GM12878 (cell line): ENCODE data around the gene COL8A2. TPM values are rescaled to one million over a fixed set of nuclear protein-coding genes. Genes with fewer than 3 reads are reported as not detected.

Experiments used
- ATAC-seq: fragments of 200-7000 bp; cut with Tn5 transposase; 3 replicates; pipeline ENCODE4 v1.9.1; 2020; ENCODE audit warnings: mild to moderate bottlenecking, moderate library complexity
- BruUV-seq: library from RNA; stranded (reverse); fragments of 400-500 nt; replicated peaks from 2 replicates; lab custom pipeline; 2021; lab: Mats Ljungman, UMichigan
- CTCF ChIA-PET: fragments of 300-600 bp; sonication (Branson Sonifier 250); formaldehyde crosslinking; extraction: SDS; loops from one replicate; lab custom pipeline; 2021; ENCODE audit warnings: inconsistent platforms; lab: Yijun Ruan, JAX
- POLR2A ChIA-PET: fragments of 350-600 bp; formaldehyde crosslinking; extraction: SDS; loops from one replicate; lab custom pipeline; 2021; ENCODE audit warnings: inconsistent platforms; lab: Charles Lee
- RAD21 ChIA-PET: fragments of 300-600 bp; sonication (Branson Sonifier 250); formaldehyde crosslinking; loops from one replicate; lab custom pipeline; 2023; ENCODE audit warnings: antibody characterized with exemption; ENCODE audit not compliant: unreplicated experiment; lab: Charles Lee
- SMC1A ChIA-PET: fragments of 300-600 bp; sonication (Branson Sonifier 250); formaldehyde crosslinking; loops from one replicate; lab custom pipeline; 2023; ENCODE audit not compliant: unreplicated experiment, uncharacterized antibody; lab: Charles Lee
- DNase-seq: peaks from one replicate; pipeline ENCODE4 v3.0.0-alpha.2; 2011; ENCODE audit warnings: low read depth, low spot score
- FAIRE-seq: peaks from 3 replicates; lab custom pipeline; 2011; peaks lifted over from hg19 to GRCh38; lab: Jason Lieb, UNC
- H2AFZ ChIP-seq: 2 replicates; pipeline ENCODE4 v1.6.0; 2011; ENCODE audit warnings: low read depth, low read length, control low read depth; ENCODE audit not compliant: control insufficient read depth
- H3K27ac ChIP-seq: 2 replicates; pipeline ENCODE4 v1.5.1; 2011; ENCODE audit warnings: control low read depth; ENCODE audit not compliant: control insufficient read depth, insufficient read depth
- H3K27me3 ChIP-seq, 2 experiments: replicated peaks in 1 of 2; 2 replicates each; pipeline versions ENCODE4 v1.6.0 to v1.6.1; 2011; ENCODE audit warnings: low read length in 1 of 2; ENCODE audit not compliant: control insufficient read depth in 2 of 2, insufficient read depth in 2 of 2
- H3K36me3 ChIP-seq, 2 experiments: 2 replicates each; pipeline ENCODE4 v1.5.1; 2011; ENCODE audit warnings: low read length in 1 of 2; ENCODE audit not compliant: control insufficient read depth in 2 of 2, insufficient read depth in 2 of 2
- H3K4me1 ChIP-seq: 2 replicates; pipeline ENCODE4 v1.6.1; 2011; ENCODE audit warnings: mild to moderate bottlenecking, low read length, moderate library complexity, mixed read lengths; ENCODE audit not compliant: control insufficient read depth, insufficient read depth
- H3K4me2 ChIP-seq: 2 replicates; pipeline ENCODE4 v1.6.0; 2011; ENCODE audit warnings: control low read depth; ENCODE audit not compliant: control insufficient read depth, insufficient read depth
- H3K4me3 ChIP-seq: fragments of 200-600 bp; sonication (generic); 2 replicates; pipeline ENCODE4 v1.5.1; 2016
- H3K79me2 ChIP-seq: 2 replicates; pipeline ENCODE4 v1.6.0; 2011; ENCODE audit warnings: low read length; ENCODE audit not compliant: control insufficient read depth, insufficient read depth
- H3K9ac ChIP-seq: 2 replicates; pipeline ENCODE4 v1.8.0; 2011; ENCODE audit warnings: low read length, control low read depth, mixed read lengths; ENCODE audit not compliant: control insufficient read depth, insufficient read depth
- H3K9me3 ChIP-seq: replicated peaks from 3 replicates; pipeline ENCODE4 v1.5.1; 2011; ENCODE audit warnings: mild to moderate bottlenecking, low read length; ENCODE audit not compliant: control insufficient read depth, insufficient read depth
- H4K20me1 ChIP-seq: 2 replicates; pipeline ENCODE4 v1.6.0; 2011; ENCODE audit not compliant: control insufficient read depth, insufficient read depth
- MEF2A ChIP-seq: IDR thresholded peaks from 2 replicates; pipeline ENCODE4 v1.6.1; 2011; ENCODE audit warnings: low read depth, mild to moderate bottlenecking, low read length, moderate library complexity; ENCODE audit not compliant: insufficient read depth
- MEF2B ChIP-seq: fragments of 450-650 bp; IDR thresholded peaks from 2 replicates; pipeline ENCODE4 v1.6.1; 2018; ENCODE audit warnings: mild to moderate bottlenecking, moderate library complexity; ENCODE audit not compliant: partially characterized antibody, poor library complexity, severe bottlenecking
- NR2F1 ChIP-seq: fragments of 450-650 bp; conservative IDR thresholded peaks from 2 replicates; pipeline ENCODE4 v1.6.1; 2017; ENCODE audit warnings: mild to moderate bottlenecking
- RAD21 ChIP-seq: IDR thresholded peaks from 2 replicates; pipeline ENCODE4 v1.6.1; 2011; ENCODE audit warnings: mild to moderate bottlenecking, low read depth, low read length, moderate library complexity; ENCODE audit not compliant: insufficient read depth
- RUNX3 ChIP-seq: IDR thresholded peaks from 2 replicates; pipeline ENCODE4 v1.6.1; 2012; ENCODE audit warnings: low read length, inconsistent platforms
- TBL1XR1 ChIP-seq: IDR thresholded peaks from 2 replicates; pipeline ENCODE4 v1.6.1; 2012; ENCODE audit warnings: low read depth, low read length, improper control_type of control experiment
- ZNF622 ChIP-seq: fragments of 450-650 bp; IDR thresholded peaks from 2 replicates; pipeline ENCODE4 v1.6.1; 2017; ENCODE audit warnings: mild to moderate bottlenecking, inconsistent platforms
- WGBS: methylation state at CpG from one replicate; pipeline ENCODE4 v1.1.6; 2016; ENCODE audit warnings: low lambda C conversion rate; ENCODE audit not compliant: insufficient replicate concordance, insufficient coverage; ENCODE audit errors: missing lambda C conversion rate; 5-methylcytosine and 5-hydroxymethylcytosine counted together
- in situ Hi-C: fragments of 300-500 bp; cut with MboI; formaldehyde crosslinking; loops from 9 replicates; pipeline ENCODE4 v1.14.3; 2018; ENCODE audit warnings: mixed read lengths
- intact Hi-C: fragments of 100-400 bp; cut with micrococcal nuclease; formaldehyde crosslinking; loops from one replicate; pipeline ENCODE4 v1.14.2; 2022; ENCODE audit not compliant: unreplicated experiment
- polyA plus RNA-seq, 11 experiments: library from polyadenylated mRNA; depleted of rRNA in 4 of 11; unstranded in 6 of 11; stranded (reverse) in 5 of 11; fragments of >200 nt; fragmentation: Nextera tagmentation in 4 of 11; fragmentation: Illumina TruSeq in 1 of 11; extraction: Ambion mirVana in 4 of 11; extraction: Trizol in 1 of 11; gene quantifications; 1 replicate in 1 of 11; 2 replicates in 10 of 11; pipeline versions ENCODE4 v1.2.1 to v1.2.3, GENCODE V29; 2011 to 2016; ENCODE audit warnings: inconsistent platforms in 2 of 11, missing spikeins in 2 of 11, low read depth in 1 of 11
- total RNA-seq, 4 experiments: library from RNA; depleted of rRNA in 3 of 4; stranded (reverse); fragments of >200 nt in 3 of 4; fragmentation: Illumina TruSeq in 1 of 4; extraction: Trizol in 1 of 4; gene quantifications; 2 replicates each; pipeline versions ENCODE4 v1.2.1 to v1.2.3, GENCODE V29; 2013 to 2021

COL8A2 gene
- total and polyA plus RNA-seq, 10 of the 15 experiments (the other 5 are each of a cell fraction or from before 2014, with no cell fraction given), result 0.01 TPM; not detected in 9

DNA sequence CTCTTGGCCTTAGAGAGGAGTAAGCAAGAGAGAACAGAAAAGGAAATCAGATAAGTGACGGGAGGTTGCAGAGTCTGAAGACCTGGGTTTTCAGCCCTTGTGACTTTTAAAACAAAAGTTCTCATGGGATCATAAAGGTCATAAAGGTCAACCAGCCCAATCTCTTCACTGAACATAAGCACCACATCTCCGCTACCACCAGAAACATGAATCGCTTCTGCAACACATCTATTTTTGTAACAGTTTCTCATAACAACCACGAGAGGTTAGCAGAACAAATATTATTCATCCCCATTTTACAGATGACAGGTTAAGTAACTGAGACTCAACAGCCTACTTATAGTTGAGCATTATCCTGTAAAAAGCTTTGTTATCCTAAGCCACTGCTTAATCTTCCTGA, 18.4 kb upstream of the COL8A2 start:
- H3K4me3 ChIP-seq, result peak overlapping the region; percentile 19; the same call in 1 of the 2 replicates
- in situ Hi-C loops (loop anchor here (5.0 kb wide), 1 partner anchor 51 kb away; no protein-coding TSS in a partner anchor), intact Hi-C loops (no loop called here)
- peak; percentile 62 for FAIRE-seq
- H3K79me2 ChIP-seq, result peaks cover 29% of the 10 kb centered on the region
- H3K4me1 ChIP-seq, result peaks cover 18% of the 10 kb centered on the region
- peak; percentile 78 for ATAC-seq
- H2AFZ ChIP-seq, result no peak overlapping the region
- 0% methylated on average over 4 of the region's 4 CpGs for WGBS
- TF ChIP-seq ZNF622 (no peak), TBL1XR1 (peak; percentile 35; the same call in 1 of the 2 replicates), RUNX3 (0 out of 2 replicates have a peak, but pooled peaks have one; percentile 22), RAD21 (no peak), NR2F1 (peak; percentile 77), MEF2A (peak; percentile 87), MEF2B (peak; percentile 44)
- CTCF ChIA-PET, result interaction anchor here (1.2 to 3.0 kb wide), 3 partner anchors 9 to 142 kb away, joined by 4 to 19 read pairs (median 15); no protein-coding TSS in a partner anchor
- POLR2A ChIA-PET, result interaction anchor here (0.7 to 1.3 kb wide), 2 partner anchors 81 to 206 kb away, joined by 4 to 5 read pairs; partner anchors contain the start of gene THRAP3
- RAD21 ChIA-PET, result interaction anchor here (0.6 kb wide), 1 partner anchor 188 kb away, joined by 4 read pairs; no protein-coding TSS in a partner anchor
- SMC1A ChIA-PET, result interaction anchor here (1.6 to 2.1 kb wide), 2 partner anchors 8 to 25 kb away, joined by 3 to 6 read pairs; no protein-coding TSS in a partner anchor
- H3K9me3 ChIP-seq, result no peaks in the 10 kb centered on the region
- H3K27ac ChIP-seq, result peak overlapping the region; percentile 38
- peak overlapping the region; percentile 34; the same call in 1 of the 2 replicates for H3K4me2 ChIP-seq
- no peaks in the 10 kb centered on the region for H4K20me1 ChIP-seq
- H3K36me3 ChIP-seq, result peaks cover 0 to 8% of the 10 kb centered on the region in 2 experiments; a peak in 1 of 4 replicates
- H3K9ac ChIP-seq, result no peak overlapping the region
- H3K27me3 ChIP-seq, result no peaks in the 10 kb centered on the region
- no peak for DNase-seq
- BruUV-seq, result no TSS peak
